HG02588 (cell line): ENCODE data around the gene UBE3A.

Experiments
- ATAC-seq: cut with Tn5 transposase; IDR thresholded peaks from one replicate; pipeline ENCODE4 v1.9.1; 2021; ENCODE audit warnings: mild to moderate bottlenecking, moderate library complexity; ENCODE audit not compliant: unreplicated experiment

The UBE3A gene

DNA sequence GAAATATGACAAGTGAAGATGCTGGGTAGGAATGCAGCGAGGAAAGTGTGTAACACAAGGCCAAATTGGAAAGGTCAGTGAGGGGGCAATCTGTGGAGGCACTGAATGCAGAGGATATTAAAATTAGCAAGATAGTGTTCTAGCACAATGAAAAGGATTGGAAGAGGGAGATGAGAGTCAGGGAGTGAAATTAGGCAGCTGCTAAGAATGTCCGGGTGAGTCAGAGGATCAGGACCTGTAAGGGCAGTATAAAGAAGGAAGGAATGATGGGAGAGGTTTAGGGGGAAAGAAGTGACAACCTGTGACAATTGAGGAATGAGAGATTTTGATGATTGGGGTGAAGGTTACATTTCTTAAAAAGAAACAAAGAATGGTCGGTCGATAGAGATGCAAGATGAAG, 103.5 kb downstream of the UBE3A start:
- no peak for ATAC-seq

DNA sequence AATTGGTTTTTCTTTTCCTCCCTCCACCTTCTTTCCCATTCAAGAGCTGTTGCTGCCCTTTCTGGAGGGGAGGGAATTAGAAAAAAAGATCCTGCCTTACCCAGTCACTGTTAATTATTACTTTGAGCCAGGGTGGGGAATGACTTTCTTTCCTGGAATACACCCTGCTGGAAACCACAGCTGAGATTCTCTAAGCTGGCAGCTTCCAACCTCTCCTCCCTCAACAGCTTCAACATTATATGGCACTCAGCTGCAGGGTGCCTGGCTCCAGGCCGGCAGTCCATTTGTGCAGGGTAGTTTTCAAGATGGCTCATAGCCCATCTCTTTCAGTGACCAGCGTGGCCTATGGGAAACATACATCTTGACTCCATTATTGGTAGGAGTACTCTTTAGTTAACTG, 105.8 kb downstream of the UBE3A start:
- no peak for ATAC-seq

DNA sequence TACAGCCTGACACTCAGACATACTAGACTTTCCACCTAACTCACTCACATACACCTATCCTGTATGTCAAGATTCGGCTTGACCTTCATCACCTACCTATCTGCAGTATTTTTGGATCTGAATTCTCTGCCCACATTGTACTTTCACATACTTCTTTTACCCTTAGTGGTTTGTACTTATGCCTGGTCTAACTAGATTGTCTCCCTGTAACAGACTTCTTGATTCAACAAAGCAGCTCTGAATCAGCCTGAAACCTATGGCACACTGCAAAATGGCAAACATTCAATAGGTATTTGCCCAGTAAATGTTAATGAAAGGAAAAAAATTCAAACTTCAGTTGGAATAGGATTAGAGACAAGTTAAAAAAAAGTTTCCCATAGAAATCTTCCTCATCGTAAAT, 106.5 kb downstream of the UBE3A start:
- ATAC-seq = no peak

- no peak for ATAC-seq
Observed at GRCh38 chr15:25331860-25332259, 107.0 kb downstream of the UBE3A start.

GRCh38 chr15:25331404-25331803, 107.4 kb downstream of the UBE3A start:
- ATAC-seq = no peak

DNA sequence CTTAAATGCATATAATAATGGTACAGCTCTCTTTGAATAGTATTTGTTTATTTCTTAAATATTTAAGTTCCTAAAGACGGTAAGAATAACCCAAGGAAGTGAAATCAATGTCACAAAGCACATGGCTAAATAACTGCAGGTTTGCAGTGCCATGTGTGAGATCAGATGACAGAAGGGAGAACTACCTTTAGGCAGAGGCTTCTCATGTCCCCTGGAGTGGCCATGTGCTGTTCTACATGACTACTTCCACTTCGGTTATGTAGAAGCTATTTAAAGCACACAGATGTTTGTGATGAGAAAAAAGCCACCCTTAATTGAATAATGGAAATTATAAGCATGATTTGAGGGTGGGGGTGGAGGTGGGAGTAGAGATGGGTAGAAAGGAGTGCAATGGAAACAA, 109.1 kb downstream of the UBE3A start:
- no peak for ATAC-seq

GRCh38 chr15:25327686-25328085, 111.1 kb downstream of the UBE3A start:
- no peak for ATAC-seq

DNA sequence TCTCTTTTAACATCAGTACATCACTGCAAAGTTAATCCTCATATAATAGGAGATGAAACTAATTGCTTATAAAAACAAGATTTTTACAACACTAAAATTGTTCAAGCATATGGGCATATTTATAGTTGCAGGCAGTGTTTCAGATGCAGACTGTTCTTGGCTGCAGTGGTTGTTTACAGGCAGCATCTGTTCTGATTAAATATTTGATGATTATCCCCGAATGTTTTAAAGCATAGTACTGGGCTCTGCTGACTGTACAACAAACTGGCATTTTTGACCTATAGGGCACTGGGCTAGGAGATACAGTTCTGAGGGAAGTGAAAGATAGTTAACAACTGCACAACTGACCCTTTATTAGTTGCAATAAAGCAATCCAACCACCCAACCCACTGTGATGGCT, 113.6 kb downstream of the UBE3A start:
- ATAC-seq = no peak

- no peak for ATAC-seq
Observed at GRCh38 chr15:25323420-25323819, 115.4 kb downstream of the UBE3A start.

DNA sequence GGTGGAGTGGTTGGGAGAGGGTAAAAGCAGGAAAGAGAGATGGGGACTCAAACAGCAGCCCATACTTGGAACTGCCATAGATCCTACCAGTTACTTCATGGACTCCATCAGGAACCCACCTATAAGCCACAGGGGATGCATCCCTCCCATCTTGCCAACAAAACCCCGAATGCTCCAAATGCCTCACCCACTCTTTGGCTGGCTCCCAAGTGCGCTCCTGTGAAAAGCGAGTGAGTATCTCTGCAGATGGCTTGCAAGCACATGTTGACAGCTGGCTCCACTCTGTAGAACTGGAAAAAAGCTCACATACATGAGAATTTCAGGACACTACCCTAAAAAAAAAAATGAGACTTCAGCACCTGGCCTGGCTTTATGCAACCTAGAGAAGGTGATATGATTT, 151.0 kb downstream of the UBE3A start:
- no peak for ATAC-seq
